HL-60 (cell line): ENCODE measurements around the gene LPAR2.

Experiments used
- DNase-seq, 2 experiments: peaks; one replicate each; pipeline ENCODE4 v3.0.0-alpha.2; 2010 to 2020; ENCODE audit warnings: low read depth in 1 of 2, low spot score in 1 of 2
- H3K27ac ChIP-seq: fragments of 250-450 bp; sonication (Bioruptor Pico); replicated peaks from 2 replicates; pipeline ENCODE4 v1.5.1; 2020; ENCODE audit warnings: mild to moderate bottlenecking, moderate library complexity
- H3K27me3 ChIP-seq: fragments of 250-450 bp; sonication (Bioruptor Pico); 2 replicates; pipeline ENCODE4 v1.5.1; 2021; ENCODE audit warnings: mild to moderate bottlenecking, moderate library complexity; ENCODE audit not compliant: insufficient read depth, poor library complexity, severe bottlenecking
- H3K4me3 ChIP-seq: replicated peaks from 2 replicates; pipeline ENCODE4 v1.5.1; 2011; ENCODE audit warnings: mild to moderate bottlenecking, control low read depth, low read length; ENCODE audit not compliant: insufficient read depth
- CTCF ChIP-seq: IDR thresholded peaks from one replicate; pipeline ENCODE4 v1.5.1; 2011; ENCODE audit warnings: low read length, control low read depth, inconsistent platforms; ENCODE audit not compliant: insufficient read depth
- GABPA ChIP-seq: IDR thresholded peaks from 2 replicates; pipeline ENCODE4 v1.6.1; 2012; ENCODE audit warnings: low read depth
- POLR2AphosphoS5 ChIP-seq: IDR thresholded peaks from 2 replicates; pipeline ENCODE4 v1.6.1; 2012; ENCODE audit warnings: low read depth
- SPI1 ChIP-seq: IDR thresholded peaks from 2 replicates; pipeline ENCODE4 v1.6.1; 2012; ENCODE audit warnings: low read depth, mild to moderate bottlenecking, borderline replicate concordance
- TF ChIP-seq, protein P1 (sequence below): IDR thresholded peaks from 2 replicates; pipeline ENCODE4 v1.6.1; 2012; ENCODE audit warnings: low read depth; ENCODE audit not compliant: insufficient replicate concordance

Gene LPAR2

DNA sequence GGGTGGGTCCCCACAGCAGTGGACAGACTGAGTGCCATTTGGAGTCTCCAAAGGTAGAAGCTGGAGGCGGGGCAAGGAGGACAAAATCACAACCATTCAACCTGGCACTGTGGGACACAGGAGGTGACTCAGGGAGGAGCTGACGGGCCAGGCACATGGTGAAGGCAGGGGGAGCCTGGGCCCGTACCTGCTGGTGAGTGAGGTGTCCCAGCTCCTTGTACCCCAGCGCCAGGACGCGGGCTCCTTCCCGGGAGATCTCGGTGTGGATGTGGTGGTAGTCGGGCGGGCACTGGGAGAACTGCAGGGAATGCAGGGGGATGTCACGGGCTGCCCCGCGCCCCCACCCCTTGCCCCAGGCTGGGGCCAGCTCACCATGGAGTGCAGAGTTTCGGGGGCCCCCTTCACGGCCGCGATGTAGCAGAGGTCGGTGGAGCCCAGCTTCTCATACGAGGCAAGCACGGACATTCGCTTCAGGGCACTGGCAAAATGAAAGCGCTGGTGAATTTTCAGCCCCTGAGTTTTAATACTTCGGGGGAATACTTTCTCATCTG, 25.7 kb upstream of the LPAR2 start:
- DNase-seq: no peak

DNA sequence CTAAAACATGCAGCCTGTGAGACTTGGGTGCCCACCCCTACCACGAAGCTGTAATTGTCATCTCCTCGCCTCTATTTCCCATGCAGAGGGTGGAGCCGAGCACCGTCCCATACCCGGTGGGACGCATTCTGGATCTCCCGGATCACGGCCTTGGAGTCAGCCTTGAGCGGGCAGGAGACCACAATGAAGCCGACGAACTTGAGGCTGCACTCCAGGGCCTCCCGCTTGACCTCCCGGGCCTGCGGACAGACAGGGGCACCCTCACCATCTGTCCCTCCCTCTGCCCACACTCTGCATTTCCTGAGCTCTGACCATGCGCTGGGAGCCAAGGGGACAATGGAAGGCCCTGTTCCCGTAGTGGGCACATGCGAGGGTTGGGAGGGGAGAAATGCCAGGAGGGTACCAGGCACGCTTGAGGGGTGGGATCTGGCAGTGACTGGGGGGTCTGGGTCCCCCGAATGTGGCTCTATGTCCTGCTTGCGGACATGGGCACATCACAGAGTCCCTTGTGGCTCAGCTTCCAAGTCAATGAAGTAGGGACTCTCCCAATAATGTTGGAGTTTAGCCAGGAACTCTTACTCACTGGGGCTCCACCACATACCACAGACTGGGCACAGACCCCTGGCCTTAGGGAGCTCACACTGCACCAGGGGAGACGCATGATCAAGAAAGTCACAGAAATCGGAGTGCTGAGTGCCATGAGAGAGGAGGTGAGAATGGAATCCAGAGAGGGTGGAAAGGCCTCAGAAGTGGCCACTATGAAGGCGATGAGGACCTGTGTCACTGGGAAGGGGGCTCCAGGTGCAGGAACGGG, 24.7 kb upstream of the LPAR2 start:
- no peaks in the 10 kb centered on the region for H3K27me3 ChIP-seq
- no peak for TF ChIP-seq SPI1
- 0 out of 2 replicates have a peak, but pooled peaks have one; percentile 9 for TF ChIP-seq POLR2AphosphoS5
- H3K4me3 ChIP-seq: no peak overlapping the region
- DNase-seq: no peak
- H3K27ac ChIP-seq: no peak overlapping the region

More for the DNA sequence above, 25.7 kb upstream of the LPAR2 start:
- Histone ChIP-seq H3K27ac (no peak overlapping the region), H3K4me3 (no peak overlapping the region), H3K27me3 (no peaks in the 10 kb centered on the region)
- TF ChIP-seq, protein P1, sequence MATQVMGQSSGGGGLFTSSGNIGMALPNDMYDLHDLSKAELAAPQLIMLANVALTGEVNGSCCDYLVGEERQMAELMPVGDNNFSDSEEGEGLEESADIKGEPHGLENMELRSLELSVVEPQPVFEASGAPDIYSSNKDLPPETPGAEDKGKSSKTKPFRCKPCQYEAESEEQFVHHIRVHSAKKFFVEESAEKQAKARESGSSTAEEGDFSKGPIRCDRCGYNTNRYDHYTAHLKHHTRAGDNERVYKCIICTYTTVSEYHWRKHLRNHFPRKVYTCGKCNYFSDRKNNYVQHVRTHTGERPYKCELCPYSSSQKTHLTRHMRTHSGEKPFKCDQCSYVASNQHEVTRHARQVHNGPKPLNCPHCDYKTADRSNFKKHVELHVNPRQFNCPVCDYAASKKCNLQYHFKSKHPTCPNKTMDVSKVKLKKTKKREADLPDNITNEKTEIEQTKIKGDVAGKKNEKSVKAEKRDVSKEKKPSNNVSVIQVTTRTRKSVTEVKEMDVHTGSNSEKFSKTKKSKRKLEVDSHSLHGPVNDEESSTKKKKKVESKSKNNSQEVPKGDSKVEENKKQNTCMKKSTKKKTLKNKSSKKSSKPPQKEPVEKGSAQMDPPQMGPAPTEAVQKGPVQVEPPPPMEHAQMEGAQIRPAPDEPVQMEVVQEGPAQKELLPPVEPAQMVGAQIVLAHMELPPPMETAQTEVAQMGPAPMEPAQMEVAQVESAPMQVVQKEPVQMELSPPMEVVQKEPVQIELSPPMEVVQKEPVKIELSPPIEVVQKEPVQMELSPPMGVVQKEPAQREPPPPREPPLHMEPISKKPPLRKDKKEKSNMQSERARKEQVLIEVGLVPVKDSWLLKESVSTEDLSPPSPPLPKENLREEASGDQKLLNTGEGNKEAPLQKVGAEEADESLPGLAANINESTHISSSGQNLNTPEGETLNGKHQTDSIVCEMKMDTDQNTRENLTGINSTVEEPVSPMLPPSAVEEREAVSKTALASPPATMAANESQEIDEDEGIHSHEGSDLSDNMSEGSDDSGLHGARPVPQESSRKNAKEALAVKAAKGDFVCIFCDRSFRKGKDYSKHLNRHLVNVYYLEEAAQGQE: no peak
- no peak for TF ChIP-seq POLR2AphosphoS5
- no peak for TF ChIP-seq CTCF
- TF ChIP-seq SPI1: no peak
- no peak for TF ChIP-seq GABPA

DNA sequence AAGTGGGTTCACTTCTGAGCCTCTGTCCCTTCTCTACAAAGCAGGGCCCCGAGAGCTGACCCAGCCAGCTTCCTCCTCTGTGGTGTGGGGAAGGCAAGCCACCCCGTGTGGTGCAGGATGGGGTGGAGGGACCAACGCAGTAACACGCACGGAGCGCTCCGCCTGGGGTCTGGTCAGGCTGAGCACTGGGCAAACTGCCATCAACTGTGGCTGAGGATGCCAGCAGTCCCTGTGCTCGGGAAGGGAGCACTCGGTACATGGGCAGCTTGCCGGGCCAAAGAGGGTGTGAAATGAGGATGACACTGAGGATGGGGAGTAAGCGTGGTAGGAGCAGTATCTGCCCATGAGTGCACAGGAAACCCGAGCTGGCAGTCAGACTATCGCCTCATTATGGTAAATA, 23.1 kb upstream of the LPAR2 start:
- peak overlapping the region; percentile 48 for H3K27ac ChIP-seq
- H3K27me3 ChIP-seq: no peaks in the 10 kb centered on the region
- no peak overlapping the region for H3K4me3 ChIP-seq
- DNase-seq: peak in 1 of 2 experiments; percentile 69
- TF ChIP-seq, protein P1: no peak
- TF ChIP-seq POLR2AphosphoS5 (no peak), GABPA (no peak), SPI1 (no peak), CTCF (no peak)

GRCh38 chr19:19650331-19650730, 22.3 kb upstream of the LPAR2 start:
- Histone ChIP-seq H3K27me3 (no peaks in the 10 kb centered on the region), H3K27ac (peak overlapping the region; percentile 48), H3K4me3 (no peak overlapping the region)
- TF ChIP-seq GABPA (no peak), SPI1 (peak; percentile 95)
- peak in 1 of 2 experiments; percentile 56 for DNase-seq
